Measurements from ENCODE around the gene TYW1.
"Not testable (repeated sequence)": the region's sequence is repeated elsewhere in the genome, so short reads cannot be mapped to it uniquely, and the experiment has no call there.

Gene TYW1

GRCh38 chr7:66994051-66994450 is 2.6 kb upstream of the TYW1 start:
- DNase-seq (ENCODE audit: low read depth in 4 of 4, low spot score in 1 of 4), result not testable (repeated sequence)

GRCh38 chr7:66994691-66995049 is 2.0 kb upstream of the TYW1 start:
- peak in 2 of 4 experiments; percentile 3 to 15 for DNase-seq (ENCODE audit: low read depth in 4 of 4, low spot score in 1 of 4)

GRCh38 chr7:66995050-66995776 is 1.4 kb upstream of the TYW1 start, which contains the start of gene SBDS:
TSS of gene SBDS (minus strand) at chr7:66995586. CDS start at chr7:66995417, 169 bp downstream.
- DNase-seq (ENCODE audit: low read depth in 4 of 4, low spot score in 1 of 4), result peak; percentile 72 to 87 (median 77)

GRCh38 chr7:67000601-67001258 is 4.1 kb downstream of the TYW1 start:
- not testable (repeated sequence) for DNase-seq (ENCODE audit: low read depth in 4 of 4, low spot score in 1 of 4)

GRCh38 chr7:67004145-67004544 is 7.5 kb downstream of the TYW1 start:
- DNase-seq (ENCODE audit: low read depth in 4 of 4, low spot score in 1 of 4), result not testable (repeated sequence)

- DNase-seq (ENCODE audit: low read depth in 4 of 4, low spot score in 1 of 4), result no peak
These were observed 10.3 kb downstream of the TYW1 start for GRCh38 chr7:67006965-67007364.

GRCh38 chr7:67008260-67008659 is 11.6 kb downstream of the TYW1 start:
- no peak for DNase-seq (ENCODE audit: low read depth in 4 of 4, low spot score in 1 of 4)

GRCh38 chr7:67009677-67010076 is 13.0 kb downstream of the TYW1 start:
- not testable (repeated sequence) for DNase-seq (ENCODE audit: low read depth in 4 of 4, low spot score in 1 of 4)

GRCh38 chr7:67014076-67014622 is 17.5 kb downstream of the TYW1 start:
- not testable (repeated sequence) for DNase-seq (ENCODE audit: low read depth in 4 of 4, low spot score in 1 of 4)

GRCh38 chr7:67017971-67018370 is 21.3 kb downstream of the TYW1 start:
- DNase-seq (ENCODE audit: low read depth in 4 of 4, low spot score in 1 of 4), result not testable (repeated sequence)

- no peak for DNase-seq (ENCODE audit: low read depth in 4 of 4, low spot score in 1 of 4)
These were observed 22.3 kb downstream of the TYW1 start for GRCh38 chr7:67018940-67019339.

GRCh38 chr7:67019562-67020390 is 23.1 kb downstream of the TYW1 start:
- DNase-seq (ENCODE audit: low read depth in 4 of 4, low spot score in 1 of 4), result no peak

- DNase-seq (ENCODE audit: low read depth in 4 of 4, low spot score in 1 of 4), result no peak
These were observed 24.6 kb downstream of the TYW1 start for GRCh38 chr7:67021260-67021659.

GRCh38 chr7:67022511-67022910 is 25.9 kb downstream of the TYW1 start:
- no peak for DNase-seq (ENCODE audit: low read depth in 4 of 4, low spot score in 1 of 4)

- not testable (repeated sequence) for DNase-seq (ENCODE audit: low read depth in 4 of 4, low spot score in 1 of 4)
These were observed 28.8 kb downstream of the TYW1 start for GRCh38 chr7:67025459-67025858.

- not testable (repeated sequence) for DNase-seq (ENCODE audit: low read depth in 4 of 4, low spot score in 1 of 4)
These were observed 35.1 kb downstream of the TYW1 start for GRCh38 chr7:67031685-67032084.

- DNase-seq (ENCODE audit: low read depth in 4 of 4, low spot score in 1 of 4), result no peak
These were observed 36.6 kb downstream of the TYW1 start for GRCh38 chr7:67033251-67033650.

GRCh38 chr7:67036432-67037395 is 40.1 kb downstream of the TYW1 start:
- not testable (repeated sequence) for DNase-seq (ENCODE audit: low read depth in 4 of 4, low spot score in 1 of 4)

- DNase-seq (ENCODE audit: low read depth in 4 of 4, low spot score in 1 of 4), result not testable (repeated sequence)
These were observed 44.2 kb downstream of the TYW1 start for GRCh38 chr7:67040832-67041231.
